Natural killer cell treated with Interleukin-12 subunit alpha and Interleukin-12 subunit beta and Interleukin-15 and Interleukin-18, amount 100 ng/mL, for 72 hours (primary cell): ENCODE measurements around the gene CCDC24. TPM values are rescaled to one million over a fixed set of nuclear protein-coding genes. Genes with fewer than 3 reads are reported as not detected.
A peak's percentile ranks its signal among the peaks of the same experiment; 100 is the strongest.

Experiments used
- ATAC-seq, 2 donors: fragments of 150-1000 bp; cut with Tn5 transposase in 1 of 2; sonication (Bioruptor Pico), chemical (Tn5 transposase) in 1 of 2; 2 replicates each; pipeline ENCODE4 v1.10.0; 2021
- DNase-seq: peaks from one replicate; pipeline ENCODE4 v3.0.0; 2022; ENCODE audit warnings: low spot score
- H3K27ac Mint-ChIP-seq, 2 donors: 1 replicate in 1 of 2; 2 replicates in 1 of 2; pipeline ENCODE4 v1.8.0; 2022; ENCODE audit warnings: mixed read lengths in 2 of 2, mild to moderate bottlenecking in 1 of 2, moderate library complexity in 1 of 2
- H3K27me3 Mint-ChIP-seq, 2 donors: 1 replicate in 1 of 2; 2 replicates in 1 of 2; pipeline ENCODE4 v1.8.0; 2022; ENCODE audit warnings: mixed read lengths in 2 of 2
- H3K36me3 Mint-ChIP-seq: one replicate; pipeline ENCODE4 v1.8.0; 2022; ENCODE audit warnings: mixed read lengths
- H3K4me1 Mint-ChIP-seq, 2 donors: 1 replicate in 1 of 2; 2 replicates in 1 of 2; pipeline ENCODE4 v1.8.0; 2022; ENCODE audit warnings: low read depth in 2 of 2, mixed read lengths in 2 of 2, mild to moderate bottlenecking in 1 of 2
- H3K4me3 Mint-ChIP-seq: one replicate; pipeline ENCODE4 v1.8.0; 2022; ENCODE audit warnings: mixed read lengths
- H3K9me3 Mint-ChIP-seq: 2 replicates; pipeline ENCODE4 v1.8.0; 2022; ENCODE audit warnings: mixed read lengths
- total RNA-seq, 2 donors: library from RNA; stranded (reverse); gene quantifications; one replicate each; pipeline ENCODE4 v1.2.3, GENCODE V29; 2022

CCDC24 gene
- total RNA-seq, 2 donors from 2014 or later, result 1.8 to 2.9 TPM

- Mint-ChIP-seq H3K4me1 (peaks cover 10% of the 10 kb centered on the region in 2 donors), H3K9me3 (no peaks in the 10 kb centered on the region), H3K27ac (peak overlapping the region; percentile 32 to 35), H3K36me3 (no peaks in the 10 kb centered on the region), H3K27me3 (no peaks in the 10 kb centered on the region), H3K4me3 (peak overlapping the region; percentile 79)
- DNase-seq (no peak), ATAC-seq (no peak)
Measured at GRCh38 chr1:43991200-43991475, 261 bp upstream of the CCDC24 start.

GRCh38 chr1:43992232-43992995 lies 1.0 kb downstream of the CCDC24 start:
- Mint-ChIP-seq H3K4me1 (peaks cover 10% of the 10 kb centered on the region in 2 donors), H3K27ac (peak overlapping the region; percentile 32 to 35), H3K9me3 (no peaks in the 10 kb centered on the region), H3K4me3 (peak overlapping the region; percentile 79), H3K36me3 (no peaks in the 10 kb centered on the region), H3K27me3 (no peaks in the 10 kb centered on the region)
- ATAC-seq (no peak), DNase-seq (no peak)

DNA sequence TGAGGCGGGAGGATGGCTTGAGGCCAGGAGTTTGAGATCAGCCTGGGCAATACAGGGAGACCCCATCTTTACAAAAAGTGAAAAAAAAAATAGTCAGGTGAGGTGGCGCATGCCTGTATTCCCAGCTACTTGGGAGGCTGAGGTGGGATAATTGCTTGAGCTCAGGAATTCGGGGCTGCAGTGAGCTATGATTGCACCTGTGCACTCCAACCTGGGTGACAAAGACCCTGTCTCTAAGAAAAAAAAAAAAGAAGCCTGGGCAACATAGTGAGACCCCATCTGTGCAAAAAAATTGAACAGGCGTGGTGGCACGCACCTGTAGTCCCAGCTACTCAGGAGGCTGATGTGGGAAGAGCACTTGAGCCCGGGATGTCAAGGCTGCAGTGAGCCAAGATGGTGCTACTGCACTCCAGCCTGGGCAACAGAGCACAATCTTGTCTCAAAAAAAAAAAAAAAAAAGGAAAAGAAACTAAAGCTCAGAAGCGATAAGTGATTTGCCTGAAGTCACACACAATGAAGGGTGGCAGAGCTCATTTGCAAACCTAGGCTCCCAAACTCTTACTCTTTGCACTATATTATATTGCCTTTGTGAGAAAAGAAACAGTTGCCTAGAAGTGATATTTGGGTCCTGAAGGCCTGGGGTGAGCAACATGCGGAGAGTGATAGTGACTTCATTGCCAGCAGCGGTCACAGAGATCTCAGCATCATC lies 2.0 kb downstream of the CCDC24 start:
- H3K4me1 Mint-ChIP-seq, result peaks cover 10% of the 10 kb centered on the region in 2 donors
- ATAC-seq (no peak), DNase-seq (no peak)
- H3K4me3 Mint-ChIP-seq, result no peak overlapping the region
- peak overlapping the region in 1 of 2 donors; percentile 32 for H3K27ac Mint-ChIP-seq
- no peaks in the 10 kb centered on the region for H3K36me3 Mint-ChIP-seq
- no peaks in the 10 kb centered on the region for H3K27me3 Mint-ChIP-seq
- H3K9me3 Mint-ChIP-seq, result no peaks in the 10 kb centered on the region

DNA sequence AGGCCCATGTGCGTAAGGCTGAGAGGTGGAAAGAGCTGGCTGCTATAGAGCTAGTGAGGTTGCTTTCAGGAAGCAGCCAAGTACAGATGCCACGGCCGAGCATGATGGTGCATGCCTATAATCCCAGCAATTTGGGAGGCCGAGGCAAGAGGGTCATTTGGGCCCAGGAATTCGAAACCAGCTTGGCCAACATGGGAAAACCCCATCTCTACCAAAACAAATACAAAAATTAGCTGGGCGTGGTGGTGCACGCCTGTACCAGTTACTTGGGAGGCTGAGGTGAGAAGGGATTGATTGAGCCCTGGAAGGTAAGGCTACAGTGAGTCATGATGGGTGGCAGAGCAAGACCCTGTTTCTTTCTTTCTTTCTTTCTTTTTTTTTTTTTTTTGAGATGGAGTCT lies 2.7 kb downstream of the CCDC24 start:
- Mint-ChIP-seq H3K4me1 (peaks cover 10% of the 10 kb centered on the region in 2 donors), H3K27ac (peak overlapping the region in 1 of 2 donors; percentile 7), H3K4me3 (no peak overlapping the region), H3K36me3 (no peaks in the 10 kb centered on the region), H3K9me3 (no peaks in the 10 kb centered on the region), H3K27me3 (no peaks in the 10 kb centered on the region)
- ATAC-seq, result no peak
- no peak for DNase-seq

DNA sequence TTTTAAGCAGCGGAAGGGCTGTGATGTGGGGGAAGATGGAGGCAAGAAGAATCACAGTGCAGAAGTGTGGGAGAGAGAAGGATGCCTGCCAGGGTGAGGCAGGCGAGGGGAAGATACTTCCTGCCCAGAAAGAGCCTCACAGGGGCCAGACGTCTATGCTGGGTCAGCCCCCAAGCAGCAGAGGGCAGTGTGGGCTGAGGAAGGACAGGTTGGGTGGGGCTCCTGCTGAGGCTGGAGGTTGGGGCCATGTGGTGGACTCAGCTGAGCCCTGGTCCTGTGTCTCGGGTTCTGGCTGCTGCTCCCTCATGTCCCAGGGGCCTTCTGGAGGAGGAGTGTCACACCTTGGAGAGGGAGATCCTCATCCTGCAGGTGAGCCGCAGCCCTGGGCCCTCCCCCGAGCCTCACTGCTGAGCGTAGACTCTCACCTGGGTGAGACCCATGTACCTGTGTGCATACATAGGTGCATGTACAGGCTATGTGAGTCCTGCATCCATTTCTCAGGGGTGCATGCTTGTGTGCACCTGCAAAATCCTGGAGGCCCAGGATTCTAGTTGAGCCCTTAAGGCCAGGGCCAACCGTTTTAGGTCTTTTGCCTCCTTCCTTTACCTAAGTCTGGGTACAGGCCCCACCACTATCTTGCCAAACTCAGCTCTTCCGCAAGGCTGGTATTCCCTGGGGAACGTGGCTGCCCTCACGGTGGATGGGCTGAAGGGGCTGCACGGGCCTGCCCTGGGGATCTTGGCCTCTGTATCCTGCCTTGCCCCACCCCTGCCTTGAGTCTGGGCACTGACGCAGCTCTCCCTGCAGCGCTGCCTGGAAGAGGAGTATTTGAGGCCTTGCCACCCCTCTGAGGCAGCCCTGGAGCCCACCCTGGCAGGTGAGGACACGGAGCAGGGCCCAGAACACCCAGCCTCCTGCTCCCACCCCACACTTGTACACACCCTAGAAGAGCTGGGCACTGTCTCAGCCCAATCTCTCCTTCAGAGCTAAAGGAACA lies 3.7 kb downstream of the CCDC24 start:
- ATAC-seq, result no peak
- no peaks in the 10 kb centered on the region for H3K9me3 Mint-ChIP-seq
- H3K4me1 Mint-ChIP-seq, result peaks cover 10% of the 10 kb centered on the region in 2 donors
- DNase-seq, result no peak
- no peak overlapping the region for H3K4me3 Mint-ChIP-seq
- no peaks in the 10 kb centered on the region for H3K27me3 Mint-ChIP-seq
- H3K27ac Mint-ChIP-seq, result no peak overlapping the region
- H3K36me3 Mint-ChIP-seq, result no peaks in the 10 kb centered on the region

DNA sequence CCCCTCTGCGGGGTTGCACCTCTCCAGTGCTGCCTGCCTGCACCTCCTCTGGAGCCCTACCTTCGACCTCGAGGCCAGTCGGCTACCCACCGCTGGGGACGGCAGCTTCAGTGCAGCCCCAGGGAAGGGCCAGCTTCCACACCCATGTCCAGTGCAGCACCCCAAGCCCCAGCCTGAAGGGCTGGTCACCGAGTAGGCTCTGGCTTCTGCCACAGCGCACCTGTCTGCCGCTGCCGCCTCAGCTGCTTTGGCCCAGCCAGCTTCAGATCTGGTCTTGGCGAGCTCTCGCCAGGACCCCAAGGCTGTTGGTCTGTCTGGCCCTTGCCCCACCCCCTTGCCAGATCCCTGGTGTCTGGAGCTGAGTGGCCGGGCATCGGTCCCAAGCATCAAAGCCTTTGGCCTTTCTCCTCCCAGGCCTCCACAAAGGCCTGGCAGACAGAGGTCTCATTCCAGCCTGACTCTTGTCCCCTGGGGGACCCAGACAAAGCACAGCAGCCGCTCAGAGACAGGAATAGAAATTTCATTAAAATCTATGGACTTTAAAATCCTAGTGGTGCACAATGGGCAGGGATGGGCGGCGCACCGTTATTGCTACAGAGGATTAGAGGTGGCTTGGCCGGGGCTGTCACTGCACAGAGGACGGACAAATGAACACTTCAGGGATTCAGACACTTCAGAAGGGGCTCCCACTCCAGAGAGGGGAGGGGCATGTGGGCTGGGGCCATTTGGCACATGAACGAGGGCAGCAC lies 4.8 kb downstream of the CCDC24 start:
- H3K4me1 Mint-ChIP-seq, result peaks cover 10% of the 10 kb centered on the region in 2 donors

DNA sequence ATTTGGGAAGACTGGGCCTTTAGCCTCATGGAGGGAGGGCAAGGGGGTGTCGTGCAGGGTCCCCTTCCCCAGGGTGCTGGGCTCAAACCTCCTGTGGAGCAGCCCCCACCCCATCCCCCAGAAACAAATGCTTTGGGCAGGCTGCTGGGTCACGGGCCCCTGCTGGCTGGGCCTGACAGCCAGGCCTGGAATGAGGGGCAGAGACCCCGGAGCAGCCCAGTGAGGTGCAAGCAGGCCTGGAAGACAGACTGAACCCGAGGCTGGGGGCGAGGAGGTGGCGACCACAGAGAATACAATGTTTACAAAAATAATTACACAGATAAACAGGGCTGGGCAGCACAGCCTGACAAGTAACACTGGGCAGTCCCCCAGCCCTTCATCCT lies 5.3 kb downstream of the CCDC24 start:
- H3K27me3 Mint-ChIP-seq, result no peaks in the 10 kb centered on the region
- H3K36me3 Mint-ChIP-seq, result no peaks in the 10 kb centered on the region
- no peaks in the 10 kb centered on the region for H3K9me3 Mint-ChIP-seq
- DNase-seq, result no peak
- H3K4me1 Mint-ChIP-seq, result peaks cover 10% of the 10 kb centered on the region in 2 donors
- H3K27ac Mint-ChIP-seq, result no peak overlapping the region
- ATAC-seq, result no peak
- H3K4me3 Mint-ChIP-seq, result no peak overlapping the region

More for the DNA sequence above, 4.8 kb downstream of the CCDC24 start:
- Mint-ChIP-seq H3K4me3 (no peak overlapping the region), H3K27me3 (no peaks in the 10 kb centered on the region), H3K9me3 (no peaks in the 10 kb centered on the region), H3K27ac (no peak overlapping the region), H3K36me3 (no peaks in the 10 kb centered on the region)
- DNase-seq, result no peak
- ATAC-seq, result no peak

DNA sequence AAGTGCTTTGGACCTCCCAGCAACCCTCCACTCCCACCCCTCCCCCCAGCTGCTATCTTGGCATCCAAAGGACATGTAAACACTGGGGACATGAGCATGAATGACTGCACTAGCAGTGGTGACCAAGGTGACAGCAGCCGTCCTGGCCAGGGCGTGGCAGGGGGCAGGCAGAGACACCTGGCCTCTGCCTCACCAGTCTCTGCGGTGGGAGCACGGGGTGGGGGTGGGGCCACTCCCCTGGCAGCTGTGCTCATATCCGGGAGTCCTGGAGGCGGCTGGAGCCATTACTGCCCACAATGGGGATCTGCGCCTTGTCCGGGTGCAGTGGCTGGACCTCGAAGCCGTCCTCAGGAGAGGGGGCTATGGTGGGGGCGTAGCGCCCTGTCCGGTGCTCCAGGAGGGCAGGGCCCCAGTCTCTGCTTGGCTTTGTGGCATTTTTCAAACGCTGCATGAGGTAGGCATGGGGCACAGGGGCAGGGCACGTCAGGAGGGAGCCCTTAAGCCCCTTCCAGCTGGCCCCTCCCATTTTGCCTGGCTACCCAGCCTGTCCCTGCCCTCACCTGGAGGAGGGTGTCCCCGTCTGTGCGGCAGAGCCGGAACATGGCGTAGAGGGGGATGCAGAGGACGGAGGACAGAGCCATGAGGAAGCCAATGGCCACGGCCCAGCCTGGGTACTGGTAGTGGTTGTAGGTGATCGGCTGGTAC lies 6.0 kb downstream of the CCDC24 start:
- no peaks in the 10 kb centered on the region for H3K9me3 Mint-ChIP-seq
- no peak overlapping the region for H3K4me3 Mint-ChIP-seq
- H3K4me1 Mint-ChIP-seq, result peaks cover 4 to 5% of the 10 kb centered on the region in 2 donors
- H3K27ac Mint-ChIP-seq, result no peak overlapping the region
- no peaks in the 10 kb centered on the region for H3K36me3 Mint-ChIP-seq
- DNase-seq, result no peak
- no peaks in the 10 kb centered on the region for H3K27me3 Mint-ChIP-seq
- no peak for ATAC-seq

- Mint-ChIP-seq H3K4me1 (no peaks in the 10 kb centered on the region), H3K27ac (no peak overlapping the region), H3K9me3 (no peaks in the 10 kb centered on the region), H3K36me3 (no peaks in the 10 kb centered on the region), H3K4me3 (no peak overlapping the region), H3K27me3 (no peaks in the 10 kb centered on the region)
- DNase-seq, result no peak
- no peak for ATAC-seq
Measured at GRCh38 chr1:43998000-43998378, 6.6 kb downstream of the CCDC24 start.

DNA sequence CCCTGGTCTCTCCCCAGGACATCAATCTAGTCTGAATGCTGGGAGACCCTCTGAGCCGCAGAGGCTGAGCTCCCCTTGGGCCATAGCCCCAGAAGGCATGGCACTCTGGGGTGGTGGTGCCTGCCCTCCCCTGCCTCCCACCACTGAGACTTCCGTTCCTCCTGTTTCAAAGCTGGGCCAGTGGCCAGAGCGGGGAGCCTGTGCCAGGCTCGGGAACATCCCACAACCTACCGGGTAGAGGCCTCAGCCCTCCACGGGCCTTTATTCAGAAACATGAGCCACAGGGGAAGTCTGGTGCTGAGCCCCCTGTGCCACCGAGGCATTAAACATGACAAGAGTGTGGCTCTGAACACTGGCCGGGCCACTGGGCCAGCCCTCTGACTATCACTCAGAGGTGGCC lies 8.1 kb downstream of the CCDC24 start:
- H3K27ac Mint-ChIP-seq, result no peak overlapping the region
- no peak overlapping the region for H3K4me3 Mint-ChIP-seq
- no peaks in the 10 kb centered on the region for H3K4me1 Mint-ChIP-seq
- H3K27me3 Mint-ChIP-seq, result no peaks in the 10 kb centered on the region
- no peak for ATAC-seq
- H3K9me3 Mint-ChIP-seq, result no peaks in the 10 kb centered on the region
- DNase-seq, result no peak
- no peaks in the 10 kb centered on the region for H3K36me3 Mint-ChIP-seq

DNA sequence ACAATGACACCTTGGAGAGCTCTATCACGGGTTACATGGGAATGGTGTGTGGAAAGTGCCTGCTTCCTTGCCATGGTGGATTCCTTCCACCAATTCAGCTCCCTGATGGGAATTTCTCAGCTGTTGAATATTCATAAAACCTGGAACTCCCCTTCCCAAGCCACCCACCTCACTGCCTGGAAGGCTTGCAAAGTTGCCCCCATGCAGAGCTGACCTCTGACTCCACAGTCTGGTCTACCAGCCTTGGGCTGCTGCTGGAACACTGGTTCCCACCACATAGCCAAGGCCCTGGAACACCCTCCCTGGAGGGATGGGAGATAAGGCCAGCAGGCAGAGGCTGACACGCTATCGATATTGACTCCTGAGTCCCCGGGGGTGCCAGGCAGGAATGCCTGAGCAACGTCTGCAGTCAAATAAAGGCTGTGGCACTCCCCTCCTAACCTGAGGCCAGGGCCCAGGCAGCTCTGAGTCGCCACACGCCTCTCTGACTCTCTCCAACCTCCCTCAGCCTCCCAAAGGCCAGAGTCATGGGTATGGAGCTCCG lies 8.8 kb downstream of the CCDC24 start:
- H3K27me3 Mint-ChIP-seq, result no peaks in the 10 kb centered on the region
- DNase-seq (no peak), ATAC-seq (no peak)
- no peaks in the 10 kb centered on the region for H3K9me3 Mint-ChIP-seq
- H3K4me3 Mint-ChIP-seq, result no peak overlapping the region
- no peaks in the 10 kb centered on the region for H3K36me3 Mint-ChIP-seq
- no peak overlapping the region for H3K27ac Mint-ChIP-seq
- H3K4me1 Mint-ChIP-seq, result no peaks in the 10 kb centered on the region

GRCh38 chr1:44002165-44002564 lies 10.8 kb downstream of the CCDC24 start:
- Mint-ChIP-seq H3K9me3 (no peaks in the 10 kb centered on the region), H3K4me1 (no peaks in the 10 kb centered on the region), H3K4me3 (no peak overlapping the region), H3K27ac (no peak overlapping the region), H3K27me3 (no peaks in the 10 kb centered on the region), H3K36me3 (no peaks in the 10 kb centered on the region)
- DNase-seq, result no peak
- ATAC-seq, result no peak
